Stimulated activated naive CD8-positive, alpha-beta T cell treated with anti-CD3 and anti-CD28 coated beads, Interleukin-15, amount 100 ng/mL, for 72 hours (primary cell): Measurements from ENCODE around the gene TCF3.
A peak's percentile ranks its signal among the peaks of the same experiment; 100 is the strongest.

Experiments used
- ATAC-seq: fragments of 150-1000 bp; cut with Tn5 transposase; 2 replicates; pipeline ENCODE4 v1.10.0; 2021; ENCODE audit warnings: mild to moderate bottlenecking, moderate library complexity
- DNase-seq, 2 donors: peaks; one replicate each; pipeline ENCODE4 v3.0.0; 2021 to 2022
- H3K27ac Mint-ChIP-seq, 2 donors: one replicate each; pipeline ENCODE4 v1.8.0; 2022; ENCODE audit warnings: mild to moderate bottlenecking in 2 of 2, mixed read lengths in 2 of 2, moderate library complexity in 2 of 2
- H3K27me3 Mint-ChIP-seq: one replicate; pipeline ENCODE4 v1.8.0; 2022; ENCODE audit warnings: mixed read lengths
- H3K4me1 Mint-ChIP-seq: one replicate; pipeline ENCODE4 v1.8.0; 2022; ENCODE audit warnings: mild to moderate bottlenecking, mixed read lengths
- H3K4me3 Mint-ChIP-seq, 2 donors: one replicate each; pipeline ENCODE4 v1.8.0; 2022; ENCODE audit warnings: mild to moderate bottlenecking in 2 of 2, mixed read lengths in 2 of 2, moderate library complexity in 1 of 2
- H3K9me3 Mint-ChIP-seq, 2 donors: one replicate each; pipeline ENCODE4 v1.8.0; 2022; ENCODE audit warnings: mixed read lengths in 2 of 2

The TCF3 gene

GRCh38 chr19:1599460-1599846 is 53.0 kb downstream of the TCF3 start:
- Mint-ChIP-seq H3K9me3 (no peaks in the 10 kb centered on the region), H3K27me3 (no peaks in the 10 kb centered on the region), H3K27ac (peak overlapping the region in 1 of 2 donors; percentile 71), H3K4me3 (no peak overlapping the region), H3K4me1 (peaks cover 29% of the 10 kb centered on the region)
- DNase-seq (no peak), ATAC-seq (no peak)

GRCh38 chr19:1598777-1599459 is 53.5 kb downstream of the TCF3 start:
- ATAC-seq (no peak), DNase-seq (no peak)
- H3K4me3 Mint-ChIP-seq: no peak overlapping the region
- H3K27me3 Mint-ChIP-seq: no peaks in the 10 kb centered on the region
- H3K4me1 Mint-ChIP-seq: peaks cover 25% of the 10 kb centered on the region
- no peaks in the 10 kb centered on the region for H3K9me3 Mint-ChIP-seq
- peak overlapping the region in 1 of 2 donors; percentile 71 for H3K27ac Mint-ChIP-seq

DNA sequence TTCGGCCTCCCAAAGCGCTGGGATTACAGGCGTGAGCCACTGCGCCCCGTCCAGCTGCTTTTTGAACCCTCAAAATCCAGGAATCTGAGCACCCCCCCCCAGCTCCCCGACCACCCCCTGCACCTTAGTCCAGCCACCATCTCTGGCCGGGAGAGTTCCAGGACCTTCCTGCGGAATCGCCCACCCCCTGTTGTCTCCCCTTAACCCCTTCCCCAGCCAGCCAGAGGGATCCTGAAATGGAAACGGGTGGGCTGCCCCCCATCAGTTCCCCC is 59.0 kb downstream of the TCF3 start:
- ATAC-seq: no peak
- H3K27me3 Mint-ChIP-seq: no peaks in the 10 kb centered on the region

DNA sequence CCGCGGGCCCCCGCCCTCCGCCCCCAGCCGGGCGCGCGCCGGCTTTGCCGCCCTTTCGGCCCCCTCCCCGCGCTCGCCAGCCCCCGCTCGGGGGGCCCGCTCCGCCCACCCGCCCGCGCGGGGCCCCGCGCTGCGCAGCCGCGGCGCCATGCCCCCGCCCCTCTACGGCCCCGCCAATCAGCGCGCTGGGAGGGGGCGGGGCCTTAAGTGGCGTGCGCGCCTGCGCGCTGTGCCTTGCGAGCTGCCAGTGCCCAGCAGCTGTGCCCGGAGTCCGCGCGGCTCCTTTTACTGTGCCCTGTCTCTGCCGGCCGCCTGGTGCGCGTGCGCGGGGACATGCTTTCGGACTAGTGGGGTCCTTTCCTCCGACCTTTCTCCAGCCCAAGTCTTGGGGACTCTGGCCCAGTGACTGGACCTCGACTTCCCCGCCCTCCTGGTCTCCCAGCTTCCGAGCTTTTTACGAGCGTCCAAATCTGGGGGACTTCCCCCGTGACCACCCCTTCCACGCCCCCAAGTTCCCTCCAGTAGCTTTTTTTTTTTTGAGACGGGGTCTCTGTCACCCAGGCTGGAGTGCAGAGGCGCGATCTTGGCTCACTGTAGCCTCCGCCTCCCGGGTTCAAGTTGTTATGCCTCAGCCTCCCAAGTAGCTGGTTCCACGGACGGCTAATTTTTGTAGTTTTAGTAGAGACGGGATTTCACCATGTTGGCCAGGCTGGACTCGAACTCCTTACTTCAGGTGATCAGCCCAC is 59.5 kb downstream of the TCF3 start, which contains the start of gene MBD3:
Gene MBD3, minus strand, starts transcription at position 111 of the 746 bp plus-strand sequence. CDS start 234 bp downstream, outside the sequence.
- Mint-ChIP-seq H3K4me3 (peak within 1 kb of the TSS; percentile 95), H3K27me3 (no peaks in the 10 kb centered on the region), H3K9me3 (no peaks in the 10 kb centered on the region), H3K4me1 (peaks cover 39% of the 10 kb centered on the region), H3K27ac (peak within 1 kb of the TSS; percentile 94 to 97)
- ATAC-seq (peak; percentile 83), DNase-seq (peak in 1 of 2 donors; percentile 91)

More for the DNA sequence above, 59.0 kb downstream of the TCF3 start:
- Mint-ChIP-seq H3K9me3 (no peaks in the 10 kb centered on the region), H3K27ac (peak overlapping the region in 1 of 2 donors; percentile 94), H3K4me3 (peak overlapping the region; percentile 94 to 95), H3K4me1 (peaks cover 39% of the 10 kb centered on the region)
- no peak for DNase-seq

GRCh38 chr19:1592024-1592754 is 60.2 kb downstream of the TCF3 start:
- peaks cover 35% of the 10 kb centered on the region for H3K4me1 Mint-ChIP-seq
- peak overlapping the region; percentile 94 to 97 for H3K27ac Mint-ChIP-seq
- no peaks in the 10 kb centered on the region for H3K27me3 Mint-ChIP-seq
- no peaks in the 10 kb centered on the region for H3K9me3 Mint-ChIP-seq
- H3K4me3 Mint-ChIP-seq: peak overlapping the region; percentile 91 to 95
- DNase-seq (peak; percentile 86 to 90), ATAC-seq (peak; percentile 92)

GRCh38 chr19:1591421-1592023 is 60.9 kb downstream of the TCF3 start:
- Mint-ChIP-seq H3K4me3 (peak overlapping the region; percentile 91 to 95), H3K9me3 (no peaks in the 10 kb centered on the region), H3K27me3 (no peaks in the 10 kb centered on the region), H3K4me1 (peaks cover 35% of the 10 kb centered on the region), H3K27ac (peak overlapping the region; percentile 94 to 97)
- ATAC-seq (no peak), DNase-seq (peak in 1 of 2 donors; percentile 30)

DNA sequence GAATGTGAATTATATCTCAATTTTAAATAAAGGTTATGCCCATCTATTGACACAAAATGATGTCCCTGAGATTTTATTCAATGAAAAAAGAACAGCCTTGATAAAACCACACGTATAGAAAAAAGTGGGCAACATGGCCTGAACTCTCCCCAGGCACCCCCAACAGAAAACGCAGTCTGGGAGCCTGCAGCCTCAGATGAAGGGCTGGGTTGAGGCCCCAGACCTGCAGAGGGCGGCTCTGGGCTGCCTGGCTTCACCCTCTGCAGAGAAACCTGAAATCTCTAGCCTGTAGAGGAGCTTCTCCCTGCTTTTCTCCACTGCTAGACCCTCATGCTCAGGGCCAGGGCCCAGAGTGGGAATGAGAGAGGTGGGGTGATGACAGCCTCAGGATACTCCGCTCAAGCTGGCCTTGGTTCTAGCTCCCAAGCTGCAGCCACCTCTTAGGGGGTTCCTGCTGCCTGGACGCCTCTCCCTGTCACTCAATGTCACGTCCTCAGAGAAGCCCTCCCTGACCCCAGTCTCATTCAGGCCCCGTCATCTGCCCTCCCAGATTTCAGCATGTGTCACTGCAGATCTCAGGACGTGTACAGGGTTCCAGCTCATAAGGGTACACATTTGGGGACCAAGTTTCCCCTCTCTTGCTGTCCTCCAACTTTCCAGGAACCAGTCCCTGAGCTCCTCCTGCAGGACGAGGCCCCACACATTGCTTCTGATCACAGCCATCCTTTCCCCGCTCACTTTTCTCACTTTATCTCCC is 61.6 kb downstream of the TCF3 start:
- ATAC-seq (peak; percentile 34), DNase-seq (no peak)
- Mint-ChIP-seq H3K4me3 (peak overlapping the region; percentile 91 to 95), H3K27ac (peak overlapping the region; percentile 94 to 97), H3K9me3 (no peaks in the 10 kb centered on the region), H3K4me1 (peaks cover 39% of the 10 kb centered on the region), H3K27me3 (no peaks in the 10 kb centered on the region)

- Mint-ChIP-seq H3K27me3 (no peaks in the 10 kb centered on the region), H3K27ac (peak overlapping the region in 1 of 2 donors; percentile 39)
- no peak for ATAC-seq
Observed at GRCh38 chr19:1587872-1588271, 64.5 kb downstream of the TCF3 start.

DNA sequence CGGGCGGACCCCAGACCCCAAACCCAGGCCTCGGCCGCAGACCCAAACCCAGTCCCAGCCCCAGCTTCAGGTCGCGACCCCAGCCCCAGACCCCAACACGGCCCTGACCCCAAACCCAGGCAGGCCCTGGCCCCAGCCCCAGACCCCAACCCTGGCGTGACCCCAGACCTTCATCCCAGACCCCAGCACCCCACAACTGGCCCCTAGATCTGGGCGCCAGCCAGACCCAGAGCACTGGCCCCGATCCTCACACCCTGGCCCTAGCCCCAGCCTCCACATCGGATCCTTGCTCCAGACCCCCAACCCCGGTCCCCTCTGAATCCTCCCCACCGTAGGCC is 67.2 kb downstream of the TCF3 start:
- DNase-seq: no peak
- Mint-ChIP-seq H3K9me3 (no peaks in the 10 kb centered on the region), H3K27ac (no peak overlapping the region), H3K27me3 (no peaks in the 10 kb centered on the region), H3K4me3 (no peak overlapping the region), H3K4me1 (peaks cover 19% of the 10 kb centered on the region)
- no peak for ATAC-seq

More at GRCh38 chr19:1587872-1588271, 64.5 kb downstream of the TCF3 start:
- Mint-ChIP-seq H3K4me1 (peaks cover 34% of the 10 kb centered on the region), H3K4me3 (no peak overlapping the region), H3K9me3 (no peaks in the 10 kb centered on the region)
- no peak for DNase-seq

DNA sequence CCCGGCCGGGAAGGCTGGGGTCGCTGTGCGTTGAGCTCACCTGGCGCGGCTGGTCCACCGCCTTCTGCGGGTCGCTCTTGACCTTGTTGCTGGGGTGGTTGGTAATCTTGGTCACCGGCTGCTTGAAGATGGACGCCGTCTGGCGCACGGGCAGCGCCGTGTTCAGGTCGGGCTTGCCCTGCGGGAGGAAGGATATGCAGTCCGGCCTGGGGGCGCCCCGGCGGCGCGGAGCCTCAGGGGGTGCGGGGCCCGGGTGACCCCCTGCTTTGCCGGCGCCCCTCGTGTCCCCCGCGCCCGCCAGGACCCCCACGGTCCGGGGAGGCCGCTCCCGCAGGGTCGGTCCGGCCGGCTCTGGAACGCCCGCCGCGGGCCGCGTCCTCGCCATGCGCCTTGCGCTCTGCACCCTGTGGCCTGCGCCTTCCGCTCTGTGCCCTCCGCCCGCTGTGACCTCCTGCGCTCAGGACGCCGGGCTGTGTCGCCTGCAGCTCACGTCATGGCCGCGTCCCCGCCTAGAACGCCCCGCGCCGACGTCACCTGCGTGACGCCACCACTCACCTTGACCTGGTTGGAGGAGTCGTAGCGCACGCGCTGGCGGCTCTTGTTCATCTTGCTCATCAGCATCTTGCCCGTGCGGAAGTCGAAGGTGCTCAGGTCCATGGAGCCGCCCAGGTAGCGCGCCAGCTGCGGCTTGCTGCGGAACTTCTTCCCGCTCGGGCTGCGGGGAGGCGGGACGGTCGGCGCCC is 67.7 kb downstream of the TCF3 start:
- DNase-seq: no peak
- Mint-ChIP-seq H3K27ac (peak overlapping the region in 1 of 2 donors; percentile 22), H3K4me1 (peaks cover 14% of the 10 kb centered on the region), H3K27me3 (no peaks in the 10 kb centered on the region), H3K4me3 (no peak overlapping the region), H3K9me3 (no peaks in the 10 kb centered on the region)
- ATAC-seq: peak; percentile 75

- no peaks in the 10 kb centered on the region for H3K9me3 Mint-ChIP-seq
Observed at GRCh38 chr19:1582201-1582600, 70.2 kb downstream of the TCF3 start.

GRCh38 chr19:1580957-1581356 is 71.5 kb downstream of the TCF3 start:
- no peak overlapping the region for H3K27ac Mint-ChIP-seq
- no peak for DNase-seq
- no peaks in the 10 kb centered on the region for H3K27me3 Mint-ChIP-seq
- peaks cover 11% of the 10 kb centered on the region for H3K4me1 Mint-ChIP-seq
- H3K4me3 Mint-ChIP-seq: no peak overlapping the region
- H3K9me3 Mint-ChIP-seq: no peaks in the 10 kb centered on the region
- ATAC-seq: no peak

More at GRCh38 chr19:1582201-1582600, 70.2 kb downstream of the TCF3 start:
- Mint-ChIP-seq H3K27me3 (no peaks in the 10 kb centered on the region), H3K4me3 (no peak overlapping the region), H3K27ac (no peak overlapping the region), H3K4me1 (peaks cover 12% of the 10 kb centered on the region)
- ATAC-seq (no peak), DNase-seq (no peak)

- ATAC-seq (no peak), DNase-seq (no peak)
- H3K4me3 Mint-ChIP-seq: no peak overlapping the region
- no peaks in the 10 kb centered on the region for H3K27me3 Mint-ChIP-seq
- peaks cover 6% of the 10 kb centered on the region for H3K4me1 Mint-ChIP-seq
- no peak overlapping the region for H3K27ac Mint-ChIP-seq
- H3K9me3 Mint-ChIP-seq: no peaks in the 10 kb centered on the region
Observed at GRCh38 chr19:1580382-1580781, 72.0 kb downstream of the TCF3 start.

DNA sequence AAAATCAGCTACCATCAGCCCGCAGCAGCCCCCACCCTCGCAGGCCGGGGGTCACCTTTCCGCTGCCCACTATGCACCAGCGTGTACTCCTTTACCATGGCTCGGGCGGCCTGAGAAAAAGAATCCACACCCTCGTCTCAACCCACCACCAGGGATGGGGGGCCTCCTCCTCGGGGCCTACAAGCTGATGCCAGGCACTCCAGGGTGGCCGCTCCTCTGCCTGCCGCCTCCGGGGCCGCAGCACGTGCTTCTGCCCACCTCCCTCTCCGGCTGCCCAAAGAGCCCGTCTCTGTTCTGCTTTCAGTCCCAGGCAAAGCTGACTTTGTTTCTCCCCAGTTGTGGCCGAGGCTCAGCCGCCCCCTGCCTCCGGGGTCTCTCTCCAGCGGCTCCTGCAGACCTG is 73.2 kb downstream of the TCF3 start:
- DNase-seq (no peak), ATAC-seq (no peak)
- Mint-ChIP-seq H3K4me3 (no peak overlapping the region), H3K27ac (no peak overlapping the region), H3K27me3 (no peaks in the 10 kb centered on the region), H3K9me3 (no peaks in the 10 kb centered on the region), H3K4me1 (peaks cover 4% of the 10 kb centered on the region)
